Sigmoid colon (tissue), 4 donors: ENCODE data around the gene CFAP97D2.

ENCODE experiments used
- CTCF ChIP-seq, 4 experiments: fragments of 450-650 bp in 3 of 4; fragments of 200-600 bp in 1 of 4; IDR thresholded peaks; one replicate each; pipeline ENCODE4 v1.5.1; 2016 to 2019; ENCODE audit warnings: antibody characterized with exemption in 4 of 4, mild to moderate bottlenecking in 3 of 4, moderate library complexity in 2 of 4
- POLR2AphosphoS5 ChIP-seq, 4 donors: sonication (generic); formaldehyde crosslinking; IDR thresholded peaks; one replicate each; pipeline ENCODE4 v1.6.1; 2017; ENCODE audit warnings: antibody characterized with exemption in 4 of 4

GRCh38 chr13:114155320-114155719, 23.7 kb upstream of the CFAP97D2 start:
- TF ChIP-seq POLR2AphosphoS5 (IDR thresholded peaks at IDR 0.05), result no peak
- no peak for TF ChIP-seq CTCF (IDR thresholded peaks at IDR 0.05)
